IPS-NIHi7 (cell line): ENCODE data around the gene INO80.

Source experiments
- DNase-seq: peaks from one replicate; pipeline ENCODE4 v3.0.0; 2012; ENCODE audit warnings: mixed read lengths; ENCODE audit errors: extremely low spot score

Gene INO80

DNA sequence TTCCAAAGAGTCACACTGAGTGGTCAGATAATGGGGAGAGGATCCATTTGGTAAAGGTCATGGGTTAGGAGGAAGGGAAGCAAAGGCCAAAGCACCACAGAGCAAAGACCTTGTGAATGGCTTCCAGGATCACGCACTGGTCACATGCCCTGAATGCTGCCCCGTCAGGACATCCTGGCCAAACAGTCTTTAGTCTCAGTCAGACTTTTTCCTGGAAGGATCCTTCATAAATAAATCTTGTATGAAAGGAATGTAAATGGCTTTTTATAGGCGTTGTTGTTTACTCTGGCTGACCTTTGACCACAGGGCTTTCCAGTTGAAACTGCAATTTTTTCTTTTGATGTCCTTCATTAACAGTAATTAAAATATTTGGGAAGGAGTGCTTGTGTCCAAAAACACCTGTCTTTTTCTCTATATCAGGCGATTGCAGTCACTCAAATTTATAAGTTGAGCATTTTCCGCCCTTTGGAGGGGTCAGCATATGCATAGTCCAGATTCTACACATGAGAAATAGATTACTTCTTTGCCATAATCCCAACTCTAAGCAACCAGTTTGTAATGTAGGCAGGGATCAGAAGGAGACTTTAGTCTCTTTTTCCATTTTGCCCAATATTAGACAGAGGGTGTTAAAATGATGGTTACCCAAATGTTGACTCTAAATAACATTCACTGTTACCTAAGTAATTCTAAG is 114.4 kb downstream of the INO80 start:
- DNase-seq, result no peak

DNA sequence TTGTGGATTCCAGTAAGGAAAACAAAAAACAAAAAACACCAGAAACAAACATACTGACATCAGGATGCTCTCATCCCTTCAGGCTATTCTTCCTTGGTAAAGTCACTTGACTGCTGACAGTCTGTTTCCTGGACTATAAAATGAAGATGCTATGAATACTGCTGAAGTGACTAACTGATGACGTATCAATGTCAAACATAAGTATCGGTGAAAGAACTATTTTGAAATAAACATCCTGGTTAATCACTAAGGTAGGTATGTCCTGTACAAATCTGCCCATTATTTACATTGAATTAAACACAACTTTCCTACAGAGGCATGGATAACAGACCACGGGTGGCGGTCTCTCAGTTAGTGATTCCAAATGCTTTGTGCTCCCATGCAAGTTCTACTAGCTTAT is 116.9 kb downstream of the INO80 start:
- DNase-seq, result no peak

DNA sequence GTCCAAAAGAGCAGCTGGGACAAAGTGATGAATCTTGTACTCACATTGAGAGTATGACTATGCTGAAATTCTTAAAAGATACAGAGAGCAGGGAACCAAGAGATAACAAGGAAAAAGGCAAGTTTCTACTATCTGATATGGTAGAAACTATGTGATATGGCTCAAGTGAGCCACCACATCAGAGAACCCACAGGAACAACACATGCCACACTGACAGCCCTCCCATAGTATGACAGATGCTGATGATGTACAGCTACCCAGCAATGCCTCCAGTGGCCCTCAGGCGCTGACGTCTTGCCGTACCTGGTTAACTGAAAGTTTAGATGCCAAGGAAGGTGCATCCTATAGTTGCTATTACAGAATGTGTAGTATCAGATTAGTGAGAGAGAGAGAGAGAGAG is 120.4 kb downstream of the INO80 start:
- no peak for DNase-seq

DNA sequence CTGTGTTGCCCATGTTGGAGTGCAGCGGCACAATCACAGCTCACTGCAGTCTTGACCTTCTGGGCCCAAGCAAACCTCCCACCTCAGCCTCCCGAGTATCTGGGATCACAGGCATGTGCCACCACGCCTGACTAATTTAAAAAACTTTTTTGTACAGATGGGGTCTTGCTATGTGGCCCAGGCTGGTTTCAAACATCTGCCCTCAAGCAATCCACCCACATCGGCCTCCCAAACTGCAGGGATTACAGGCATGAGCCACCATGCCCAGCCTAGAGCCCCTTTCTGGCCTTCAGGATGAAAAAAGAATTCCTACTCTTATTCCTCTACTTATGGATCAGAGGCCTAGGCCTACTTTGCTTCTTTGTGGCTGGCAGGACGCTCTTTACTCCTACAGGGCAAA is 123.3 kb downstream of the INO80 start:
- no peak for DNase-seq

DNA sequence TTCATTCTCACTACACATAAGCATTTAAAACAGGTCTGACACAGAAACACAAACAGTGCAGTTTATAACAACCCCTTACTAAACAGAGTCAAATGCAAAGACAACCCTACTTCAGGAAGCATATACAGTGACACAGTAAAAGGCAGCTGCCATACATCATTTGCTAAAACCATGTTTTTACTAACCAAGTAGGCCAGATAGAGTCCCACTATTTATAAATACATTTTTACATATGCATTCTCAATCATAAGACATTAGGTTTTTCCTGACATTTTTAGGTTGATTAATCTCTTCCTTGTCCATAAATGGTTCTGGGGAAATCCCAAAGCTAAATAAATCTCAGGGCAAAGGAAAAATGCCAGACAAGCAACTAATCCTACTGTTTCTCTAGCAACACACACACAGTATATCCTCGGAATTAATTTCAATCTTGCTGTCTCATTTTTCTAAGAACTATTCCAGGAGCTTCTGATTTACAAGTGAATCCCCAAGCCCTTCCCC is 123.8 kb downstream of the INO80 start:
- DNase-seq, result no peak

DNA sequence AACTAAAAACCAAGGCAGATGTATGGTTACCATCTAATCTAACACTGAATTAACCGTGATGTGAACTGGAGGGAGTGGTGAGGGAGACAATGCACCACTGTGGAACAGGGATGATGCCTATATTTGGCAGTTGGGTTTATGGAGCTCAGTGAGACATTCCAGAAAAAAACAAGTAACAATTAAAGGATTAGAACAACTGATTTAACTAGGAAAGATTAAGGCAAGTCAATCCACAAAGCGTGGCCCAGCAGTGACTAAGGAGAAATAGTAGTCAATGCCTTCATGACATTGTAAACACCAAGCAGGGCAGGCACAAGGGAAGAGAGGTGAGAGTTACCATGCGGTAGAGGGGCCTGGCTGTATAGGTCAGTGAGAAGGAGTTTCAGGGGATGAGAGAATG is 124.7 kb downstream of the INO80 start:
- DNase-seq, result no peak

DNA sequence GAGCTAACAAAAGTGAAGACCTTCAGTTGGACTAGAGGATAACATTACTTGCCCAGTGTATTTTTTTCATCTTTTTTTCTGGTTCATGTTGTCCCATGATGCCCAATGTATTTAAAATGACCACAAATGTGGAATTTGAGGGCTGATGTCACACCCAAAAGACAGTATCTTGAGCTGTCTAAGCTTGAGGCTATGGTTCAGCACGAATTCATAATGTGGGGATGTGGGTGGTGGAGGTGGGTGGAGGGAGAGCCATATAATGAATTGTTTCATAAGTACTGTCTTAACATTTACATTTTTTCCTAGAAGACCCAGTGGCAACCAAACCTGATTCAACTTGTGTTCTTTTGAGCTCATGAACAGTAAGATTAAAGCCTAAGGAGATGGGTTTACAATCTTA is 125.3 kb downstream of the INO80 start:
- no peak for DNase-seq

DNA sequence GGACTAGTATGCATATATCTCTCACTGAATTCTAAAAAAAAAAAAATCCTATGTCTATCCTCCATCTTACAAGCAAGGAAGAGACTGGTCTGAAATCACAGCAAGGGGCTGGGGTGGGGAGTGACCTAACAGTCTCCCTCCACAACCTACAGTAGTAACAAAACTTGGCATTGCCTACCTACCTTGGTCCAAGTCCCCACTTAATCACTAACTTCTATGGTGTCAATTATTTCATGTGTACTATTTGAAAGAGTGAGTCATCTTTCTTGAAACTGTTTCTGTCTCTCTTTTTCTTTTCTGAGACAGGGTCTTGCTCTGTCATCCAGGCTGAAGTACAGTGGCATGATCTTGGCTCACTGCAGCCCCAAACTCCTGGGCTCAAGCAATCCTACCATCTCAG is 126.0 kb downstream of the INO80 start:
- DNase-seq, result no peak

DNA sequence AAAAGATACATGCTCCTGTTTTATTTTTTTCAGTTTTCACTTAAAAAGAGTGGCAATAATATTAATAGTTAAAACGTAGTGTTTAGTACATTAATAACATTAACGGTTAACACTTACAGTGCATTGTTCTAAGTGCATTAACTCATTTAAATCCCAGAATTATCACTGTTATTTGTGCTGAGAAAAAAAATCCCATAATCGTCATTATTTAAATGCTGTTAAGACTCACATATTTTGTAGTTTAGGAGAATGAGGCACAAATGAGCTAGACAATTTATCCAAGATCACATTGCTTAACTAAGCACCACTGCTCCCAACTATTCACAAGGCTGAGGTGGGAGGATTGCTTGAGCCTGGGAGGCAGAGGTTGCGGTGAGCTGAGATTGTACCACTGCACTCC is 127.9 kb downstream of the INO80 start:
- DNase-seq, result no peak

DNA sequence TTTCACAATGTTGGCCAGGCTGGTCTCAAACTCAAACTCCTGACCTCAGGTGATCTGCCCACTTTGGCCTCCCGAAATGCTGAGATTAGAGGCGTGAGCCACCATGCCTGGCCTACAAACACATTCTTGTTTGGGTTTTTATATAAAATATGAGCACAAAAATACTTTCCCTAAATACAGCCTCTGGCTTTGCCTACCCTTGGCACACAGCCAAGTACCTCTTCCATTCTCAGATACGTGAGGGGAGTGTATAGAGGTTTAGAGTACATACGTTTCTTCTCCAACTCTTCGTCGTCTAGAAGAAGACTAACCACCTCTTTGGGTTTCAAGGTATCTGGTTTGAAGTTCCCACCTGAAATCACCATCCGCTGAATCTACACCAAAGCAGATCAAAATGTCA is 129.3 kb downstream of the INO80 start:
- no peak for DNase-seq

DNA sequence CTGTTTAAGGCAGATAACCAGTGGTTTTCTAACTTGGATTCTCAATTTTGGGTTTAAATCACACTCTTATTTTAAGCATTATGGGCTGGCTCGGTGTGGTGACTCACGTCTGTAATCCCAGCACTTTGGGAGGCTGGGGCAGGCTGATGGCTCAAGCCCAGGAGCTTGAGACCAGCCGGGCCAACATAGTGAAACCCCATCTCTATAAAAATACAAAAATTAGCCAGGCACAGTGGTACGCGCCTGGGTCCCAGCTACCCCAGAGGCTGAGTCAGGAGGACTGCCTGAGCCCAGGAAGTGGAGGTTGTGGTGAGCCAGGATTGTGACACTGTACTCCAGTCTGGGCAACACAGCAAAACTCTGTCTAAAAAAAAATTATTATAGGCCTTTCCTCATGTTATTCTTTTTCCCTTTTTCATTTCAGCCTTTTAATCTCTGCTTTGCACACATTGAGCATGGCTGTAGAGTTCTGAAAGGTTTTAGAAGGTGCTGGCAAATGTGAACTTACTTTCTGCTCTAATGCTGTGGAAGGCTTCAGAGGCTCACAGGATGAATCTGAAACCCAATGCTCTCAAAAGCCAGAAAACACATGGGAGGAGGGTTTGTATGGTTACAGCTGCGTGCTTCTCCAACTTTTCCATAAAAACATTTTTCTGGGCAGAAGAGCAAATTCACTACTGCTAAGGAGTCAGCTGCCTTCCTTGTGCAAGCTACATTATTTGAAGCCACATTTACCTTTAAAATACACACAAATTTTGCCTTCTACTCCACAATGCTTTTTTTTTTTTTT is 130.3 kb downstream of the INO80 start:
- DNase-seq, result no peak

DNA sequence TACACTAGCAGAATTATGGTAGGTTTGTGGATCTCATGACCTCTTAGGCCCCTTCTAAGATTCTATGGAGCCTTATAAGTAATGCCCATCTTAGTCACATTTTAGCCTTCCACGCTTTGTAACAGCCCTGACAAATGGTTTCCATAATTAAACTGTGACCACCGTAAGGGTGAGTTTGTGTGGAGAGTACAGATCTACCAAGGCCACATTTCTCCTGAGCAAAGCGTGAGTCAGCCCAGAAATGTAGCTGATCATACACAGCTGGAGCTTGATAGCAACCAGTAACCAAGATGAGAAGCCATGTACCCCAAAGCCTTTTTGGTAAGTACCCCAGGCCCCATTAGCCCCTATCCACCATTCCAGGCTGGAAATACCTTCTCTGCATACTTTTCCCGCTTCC is 131.1 kb downstream of the INO80 start:
- DNase-seq, result no peak

DNA sequence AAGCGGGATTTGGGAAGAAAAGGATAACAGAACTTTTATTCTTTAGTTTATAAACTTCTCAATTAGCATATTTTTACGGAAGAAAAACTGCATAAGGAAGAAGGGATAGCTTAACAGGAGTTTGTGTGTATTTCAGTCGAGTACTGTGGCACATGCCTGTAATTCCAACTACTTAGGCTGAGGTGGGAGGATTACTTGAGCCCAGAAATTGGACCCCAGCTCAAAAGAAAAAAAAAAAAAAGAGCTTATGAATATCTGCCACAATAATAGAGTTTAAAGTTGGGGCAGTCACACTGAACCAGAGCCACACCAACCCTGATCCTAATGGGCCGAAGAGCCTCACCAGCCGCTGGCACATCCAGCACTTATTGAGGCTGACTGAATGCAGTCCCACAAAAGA is 131.7 kb downstream of the INO80 start:
- DNase-seq, result no peak

DNA sequence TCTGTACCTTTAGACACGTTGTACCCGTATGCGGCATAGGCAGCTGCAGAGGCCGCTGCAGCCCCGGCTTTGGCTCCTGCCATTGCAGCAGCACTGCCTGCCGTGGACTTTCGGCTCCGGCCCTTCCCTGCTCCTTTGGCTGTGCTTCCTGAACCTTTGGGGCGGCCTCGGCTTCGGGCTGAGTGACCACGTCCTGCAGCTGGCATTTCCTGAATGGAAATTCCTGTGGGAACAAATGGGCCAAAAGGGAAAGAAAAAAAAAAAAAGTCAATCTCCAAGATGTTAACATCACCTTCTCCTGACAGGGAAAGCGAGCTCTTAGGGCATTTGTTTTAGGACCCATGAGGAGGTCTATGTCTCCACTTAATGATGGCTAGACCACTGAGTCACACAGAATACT is 133.2 kb downstream of the INO80 start:
- no peak for DNase-seq

DNA sequence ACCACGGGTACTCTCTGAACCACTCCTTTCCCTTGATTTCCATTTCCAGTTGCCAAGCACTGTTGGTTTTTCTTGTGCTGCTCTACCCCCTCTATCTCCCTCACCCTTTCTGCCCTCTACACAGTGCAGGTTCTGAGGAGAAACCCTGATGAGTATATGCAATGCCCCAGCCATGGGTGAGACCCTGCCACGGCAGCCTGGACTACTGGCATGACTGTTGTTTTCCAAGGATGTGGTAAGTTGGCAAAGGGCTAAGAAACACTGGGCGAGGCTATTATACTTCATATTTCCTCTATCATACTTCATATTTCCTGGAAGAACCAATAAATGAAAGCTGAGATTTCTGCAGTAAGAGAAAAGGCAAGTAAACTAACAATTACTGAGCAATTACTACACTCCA is 134.9 kb downstream of the INO80 start:
- DNase-seq, result no peak

DNA sequence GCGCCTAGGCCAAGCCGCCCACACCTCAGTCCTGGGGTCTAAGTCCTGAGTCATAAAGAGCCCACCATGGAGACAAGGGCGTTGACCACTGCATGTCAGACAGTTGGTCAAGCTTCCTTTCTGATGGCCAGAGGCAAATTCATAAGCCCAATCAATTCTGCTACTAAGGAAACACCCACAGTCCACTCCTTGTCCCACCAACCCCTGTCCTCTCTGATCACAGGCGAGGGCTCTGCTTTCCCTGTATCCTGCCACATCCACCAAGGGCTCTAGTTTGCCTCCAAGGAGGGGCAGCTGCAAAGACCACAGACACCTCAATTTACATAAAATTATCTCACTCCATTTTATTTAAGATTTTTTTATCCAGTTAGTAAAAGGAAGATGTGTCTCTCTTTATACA is 137.5 kb downstream of the INO80 start:
- no peak for DNase-seq

DNA sequence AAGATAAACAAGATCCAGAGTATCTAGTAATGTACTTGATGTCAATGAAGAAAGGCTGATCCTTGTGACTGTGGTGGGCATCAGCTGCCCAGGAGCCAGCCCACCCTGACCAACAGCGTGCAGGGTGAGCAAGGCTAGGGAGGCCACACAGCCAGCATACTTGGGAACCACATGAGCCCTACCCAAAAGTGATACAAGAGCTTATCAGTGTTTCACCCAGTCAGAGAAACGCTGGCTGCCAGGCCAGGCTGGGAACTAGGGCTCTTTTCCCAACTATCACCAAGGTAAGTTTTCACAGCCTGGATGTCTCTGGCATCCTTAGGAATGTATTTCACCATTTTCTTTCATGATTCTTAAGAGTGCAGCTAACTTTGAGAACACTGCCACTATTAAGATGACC is 137.9 kb downstream of the INO80 start:
- no peak for DNase-seq

DNA sequence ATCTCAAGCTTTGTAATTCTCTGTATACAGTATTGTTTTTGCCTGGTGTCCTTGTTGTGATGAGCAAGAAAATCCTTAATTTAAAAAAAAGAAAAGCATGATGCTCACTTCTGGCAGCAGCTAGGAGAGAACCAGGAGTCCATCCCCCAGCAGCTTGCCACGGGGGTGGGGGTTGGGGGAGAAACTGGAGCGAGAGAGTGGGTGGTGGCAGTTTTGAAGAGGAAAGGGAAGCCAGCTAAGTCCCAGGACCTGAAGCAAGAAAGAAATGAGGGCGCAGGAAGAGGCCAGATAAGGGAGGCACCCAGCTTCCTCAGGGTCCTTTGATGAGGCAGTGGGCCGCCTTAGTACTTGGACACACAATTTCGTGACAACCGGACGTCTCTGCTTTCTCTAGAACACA is 139.3 kb downstream of the INO80 start:
- DNase-seq, result no peak

DNA sequence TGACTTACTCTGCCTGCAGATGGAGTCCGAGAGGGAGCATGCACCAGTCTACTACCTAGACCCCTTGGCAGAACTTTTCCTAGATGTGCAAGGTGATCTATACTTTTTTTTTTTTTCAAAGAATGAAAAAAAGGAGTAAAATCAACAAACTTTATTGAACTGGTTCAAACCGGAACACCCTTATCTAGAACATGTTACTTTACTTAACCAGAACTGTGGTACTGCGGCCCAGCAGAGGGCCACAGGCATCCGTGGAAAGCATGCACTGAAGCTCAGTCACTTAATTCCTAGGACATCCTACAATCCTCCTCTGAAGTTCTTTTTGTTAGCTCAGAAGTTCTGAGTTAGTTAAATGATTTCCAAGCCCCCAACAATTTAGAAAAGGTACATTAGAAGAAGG is 141.2 kb downstream of the INO80 start:
- no peak for DNase-seq

DNA sequence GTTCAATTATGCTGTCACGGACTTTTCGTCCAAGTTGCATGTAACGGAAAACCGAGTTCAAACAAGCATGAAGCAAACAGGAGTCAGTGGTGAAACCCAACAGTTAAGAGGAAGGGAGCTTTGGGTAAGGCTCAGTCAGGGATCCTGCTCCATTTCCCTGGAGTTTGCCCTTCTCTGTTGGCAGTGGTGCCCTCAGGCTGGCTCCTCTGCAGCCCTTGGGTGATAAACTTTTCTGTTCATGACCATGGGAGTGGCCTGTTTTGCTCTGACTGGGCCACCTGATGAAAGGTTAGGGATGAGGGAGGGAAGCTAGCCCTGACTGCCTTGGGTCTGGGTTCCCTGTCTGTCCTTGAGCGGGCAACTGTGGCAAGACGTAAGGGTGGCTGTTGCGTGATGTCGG is 146.7 kb downstream of the INO80 start:
- DNase-seq, result no peak

DNA sequence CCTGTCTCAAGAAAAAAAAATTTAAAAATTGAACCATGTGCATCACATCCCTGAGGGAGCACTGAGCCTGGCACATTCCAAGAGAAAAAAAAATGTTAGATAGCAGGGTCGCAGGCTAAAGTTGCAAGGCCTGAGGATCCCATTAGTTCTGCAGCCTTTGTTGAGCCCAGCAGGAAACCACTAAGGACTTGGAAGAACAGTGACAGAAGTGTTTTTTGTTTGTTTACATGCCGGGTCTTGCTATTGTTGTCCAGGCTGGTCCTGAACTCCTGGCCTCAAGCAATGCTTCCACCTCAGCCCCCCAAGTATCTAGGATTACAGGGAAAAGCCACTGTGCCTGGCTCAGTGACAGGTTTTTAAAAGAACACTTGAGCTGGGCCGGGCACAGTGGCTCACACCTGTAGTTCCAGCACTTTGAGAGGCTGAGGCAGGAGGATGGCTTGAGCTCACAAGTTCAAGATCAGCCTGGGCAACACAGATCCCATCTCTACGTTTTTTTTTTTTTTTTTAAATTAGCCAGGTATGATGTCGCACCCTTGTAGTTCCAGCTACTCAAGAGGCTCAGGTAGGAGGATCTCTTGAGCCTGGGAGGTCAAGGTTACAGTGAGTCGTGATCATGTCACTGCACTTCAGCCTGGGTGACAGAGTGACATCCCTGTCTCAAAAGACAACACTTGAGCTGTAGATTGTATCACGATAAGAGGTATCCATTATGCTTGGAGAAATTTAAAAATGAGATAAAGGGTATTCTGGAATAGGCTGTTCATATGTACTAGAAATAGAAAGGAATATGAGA is 147.6 kb downstream of the INO80 start:
- DNase-seq, result no peak

DNA sequence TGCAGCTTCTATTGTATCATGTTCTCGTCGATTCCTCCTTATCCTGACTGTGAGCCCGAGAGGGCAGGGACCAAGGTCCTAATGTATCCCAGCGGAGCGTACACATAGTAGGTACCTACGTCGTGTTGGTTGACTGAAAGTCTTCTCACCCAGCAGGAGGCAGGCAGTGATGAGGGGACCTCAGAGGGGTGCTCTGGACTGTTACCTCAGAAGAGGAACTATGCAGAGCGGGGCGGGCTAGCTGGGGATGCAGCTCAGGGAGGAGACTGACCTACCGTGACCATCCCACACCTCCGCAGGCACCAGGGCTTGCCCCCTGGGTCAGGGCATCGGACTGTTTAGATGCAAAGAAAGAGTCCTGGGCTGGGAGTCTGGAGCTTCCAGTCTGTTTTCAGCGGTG is 151.4 kb downstream of the INO80 start:
- no peak for DNase-seq

DNA sequence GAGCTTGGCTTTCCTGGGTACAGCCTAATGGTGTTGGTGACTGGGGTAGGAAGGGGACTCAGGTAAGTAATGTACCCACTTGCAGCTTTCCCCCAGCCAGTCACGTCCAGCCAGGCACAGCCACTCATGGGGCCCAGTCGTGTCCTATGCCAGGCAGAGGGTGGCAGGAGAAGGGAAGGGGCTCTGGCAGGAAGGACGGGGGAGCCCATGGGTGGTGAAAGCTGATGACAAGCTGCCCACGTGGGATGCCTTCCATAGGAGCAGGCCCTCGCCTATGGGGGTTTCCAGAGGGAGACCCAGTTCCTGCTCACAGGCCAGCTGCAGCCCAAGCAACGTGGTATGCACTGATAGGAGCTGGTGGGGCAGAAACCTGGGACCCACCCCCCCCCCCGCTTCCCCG is 152.1 kb downstream of the INO80 start:
- DNase-seq, result no peak
